Subcutaneous adipose tissue (tissue), 4 donors: ENCODE measurements around the gene CEP162. TPM values are rescaled to one million over a fixed set of nuclear protein-coding genes. Genes with fewer than 3 reads are reported as not detected.

ENCODE experiments used
- CTCF ChIP-seq: fragments of 450-650 bp; IDR thresholded peaks from one replicate; pipeline ENCODE4 v1.5.1; 2016; ENCODE audit warnings: low read depth, mild to moderate bottlenecking, control low read depth, antibody characterized with exemption, moderate library complexity
- total RNA-seq, 4 donors: library from RNA; depleted of rRNA; stranded (reverse); fragments of >200 nt; gene quantifications; one replicate each; pipeline ENCODE4 v1.1.0, GENCODE V29; 2016

Gene CEP162
- total RNA-seq, 4 donors from 2014 or later, result 12.2 to 17.8 (median 14.8) TPM

- TF ChIP-seq CTCF, result no peak
Measured at GRCh38 chr6:84074988-84075781, 152.3 kb downstream of the CEP162 start.

Other genes starting within 250 kb of the CEP162 start
- under 1 TPM in 3 of 4 donors, not detected in 1; 0.17 to 0.44 (median 0.38) TPM for gene MRAP2, start 193.9 kb downstream of the CEP162 start, total RNA-seq